ENCODE measurements around the gene IFIT2.

GRCh38 chr10:89303161-89303560 is 1.3 kb downstream of the IFIT2 start:
- no peak for TF ChIP-seq CTCF (IDR thresholded peaks at IDR 0.05)
- no peak for TF ChIP-seq POLR2A (IDR thresholded peaks at IDR 0.05)
- no peak for TF ChIP-seq EP300 (IDR thresholded peaks at IDR 0.05)
